Amniotic epithelial cell (primary cell): ENCODE measurements around the gene SLC4A8.

Experiments
- DNase-seq: peaks from one replicate; pipeline ENCODE4 v3.0.0-alpha.2; 2010; ENCODE audit warnings: low read depth

SLC4A8 gene

DNA sequence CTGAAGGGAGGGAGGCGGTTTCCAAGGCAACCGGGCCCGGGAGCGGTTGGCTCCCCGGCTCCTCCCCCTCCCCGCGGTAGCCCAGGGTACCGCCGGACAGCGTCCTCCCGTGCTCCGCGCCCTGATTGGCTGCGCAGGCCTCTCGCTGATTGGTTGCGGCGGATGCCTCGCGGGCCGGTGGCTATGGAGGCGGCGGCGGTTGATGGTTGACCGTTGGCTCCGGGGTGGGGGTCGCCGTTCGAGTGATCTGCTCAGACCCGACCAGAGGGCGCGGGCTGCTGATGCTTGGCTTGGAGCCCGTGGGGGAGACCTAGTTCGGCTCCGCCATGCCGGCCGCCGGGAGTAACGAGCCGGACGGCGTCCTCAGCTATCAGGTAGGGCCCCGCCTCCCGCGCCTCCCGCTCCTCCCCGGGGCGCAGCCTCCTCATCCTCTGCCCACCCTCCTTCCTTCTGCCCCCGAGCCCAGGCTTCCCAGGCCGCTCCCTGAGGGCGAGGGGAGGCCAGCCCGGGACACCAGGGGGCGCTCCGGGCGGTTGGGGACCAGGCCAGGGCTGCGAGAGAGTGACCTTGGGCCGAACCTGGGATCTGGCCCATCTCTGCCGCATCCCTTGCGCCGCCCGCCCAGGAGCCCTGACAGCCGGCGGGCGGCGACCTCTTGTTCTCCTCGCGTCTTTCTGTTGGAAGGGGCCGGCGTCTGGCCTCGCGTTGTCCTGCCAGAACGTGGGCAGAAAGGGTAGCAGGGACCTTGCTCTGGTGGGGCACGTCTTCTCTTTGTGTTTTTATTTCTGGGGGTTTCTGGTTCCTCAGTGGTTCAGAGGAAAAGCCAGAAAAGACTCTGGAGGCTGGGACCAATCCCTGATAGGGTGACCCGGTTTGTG, at the start of gene SLC4A8:
Gene SLC4A8 (plus strand): TSS at position 170 of the 878 bp plus-strand sequence. CDS start 157 bp downstream, at position 327.
- DNase-seq, result peak; percentile 88

DNA sequence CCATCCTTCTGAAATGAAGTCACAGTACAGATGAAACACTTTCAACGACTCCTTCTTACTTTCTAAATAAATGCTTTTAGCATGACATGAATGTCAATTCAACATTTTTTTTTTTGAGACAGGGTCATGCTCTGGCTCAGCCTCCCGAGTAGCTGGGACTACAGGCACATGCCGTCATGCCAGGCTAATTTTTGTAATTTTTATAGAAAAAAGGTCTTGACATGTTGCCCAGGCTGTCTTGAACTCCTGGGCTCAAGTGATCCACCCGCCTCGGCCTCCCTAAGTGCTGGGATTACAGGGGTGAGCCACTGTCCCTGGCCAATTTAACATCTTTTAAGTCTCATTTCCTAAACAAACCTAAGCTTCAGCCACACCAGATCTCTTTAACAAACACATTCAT, 49.8 kb upstream of the SLC4A8 start:
- no peak for DNase-seq

DNA sequence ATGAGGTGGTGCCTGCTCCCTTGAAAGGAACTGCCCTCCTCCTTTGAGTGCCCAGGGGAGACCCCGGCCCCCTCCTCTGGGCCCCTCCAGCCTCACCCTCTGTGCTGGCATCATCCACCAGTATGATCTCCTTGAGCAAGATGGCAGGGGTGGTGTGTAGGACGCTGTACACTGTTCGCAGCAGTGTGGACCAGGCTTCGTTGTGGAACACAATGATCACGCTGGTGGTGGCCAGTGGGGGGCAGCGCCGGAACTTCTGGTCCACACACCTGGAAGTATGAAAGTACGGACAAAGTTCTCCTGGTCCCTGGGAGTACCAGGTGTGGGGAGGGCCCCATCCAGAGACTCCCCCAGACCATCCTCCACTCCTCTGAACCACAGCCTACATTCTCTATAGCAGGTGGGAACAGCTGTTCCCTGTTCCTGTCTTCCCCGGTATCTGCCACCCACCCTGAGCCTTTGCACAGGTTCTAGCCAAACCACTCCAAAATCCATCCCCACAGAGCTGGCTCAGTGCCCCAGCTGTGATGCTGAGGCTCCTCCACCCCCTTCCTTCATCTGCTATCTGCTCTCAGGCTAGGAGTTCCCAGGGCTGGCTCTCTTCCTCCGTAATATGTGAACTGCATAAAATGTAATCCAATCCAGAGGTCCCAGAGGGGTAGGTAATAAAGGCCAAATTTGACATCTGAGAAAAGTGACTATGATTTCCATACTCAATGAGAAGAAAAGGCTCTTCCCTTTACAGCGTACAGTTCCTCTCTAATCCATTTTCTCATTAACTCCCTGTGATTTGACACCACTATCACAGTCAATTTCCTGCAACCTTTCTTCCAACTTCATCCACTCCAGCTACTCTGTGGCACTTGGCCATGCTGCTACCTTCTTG, 47.3 kb upstream of the SLC4A8 start:
- no peak for DNase-seq

DNA sequence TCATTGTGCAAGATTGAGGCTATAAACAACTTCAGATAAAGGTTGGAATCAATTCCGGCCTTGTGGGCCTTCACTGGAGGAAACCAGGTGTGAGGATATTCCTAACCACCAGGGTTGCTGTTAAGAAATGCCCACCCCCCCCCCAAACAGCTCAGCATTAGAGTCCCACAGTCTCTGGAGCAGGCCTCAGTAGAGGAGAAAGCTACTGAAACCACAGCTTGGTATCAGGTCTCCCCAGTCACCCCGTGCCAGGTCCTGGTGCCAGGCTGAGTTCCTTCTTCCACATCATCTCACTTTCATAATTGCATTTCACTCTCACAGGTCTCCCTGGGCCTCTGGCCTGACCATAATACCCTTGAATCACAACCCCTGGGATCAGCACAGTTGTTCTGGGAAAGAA, 45.9 kb upstream of the SLC4A8 start:
- no peak for DNase-seq

DNA sequence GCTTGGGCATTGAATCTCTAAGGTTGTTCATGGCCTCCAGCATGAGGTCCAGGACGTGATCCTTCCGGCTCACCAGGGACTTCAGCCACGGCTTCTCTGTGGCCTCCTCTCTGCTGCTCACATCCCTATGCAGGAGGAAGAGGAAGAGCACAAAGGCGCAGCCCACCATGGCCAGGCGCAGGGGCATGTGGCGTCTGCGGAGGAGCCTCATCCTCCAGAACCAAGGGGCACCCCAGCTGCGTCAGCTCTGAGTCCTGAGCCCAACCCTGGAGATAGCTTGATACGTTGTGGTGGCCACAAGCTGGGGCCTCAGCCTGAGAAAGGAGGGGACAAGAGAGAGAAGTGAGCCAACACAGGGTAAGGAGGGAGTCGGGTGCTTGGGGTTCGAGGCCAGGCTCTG, 45.1 kb upstream of the SLC4A8 start:
- DNase-seq, result no peak

DNA sequence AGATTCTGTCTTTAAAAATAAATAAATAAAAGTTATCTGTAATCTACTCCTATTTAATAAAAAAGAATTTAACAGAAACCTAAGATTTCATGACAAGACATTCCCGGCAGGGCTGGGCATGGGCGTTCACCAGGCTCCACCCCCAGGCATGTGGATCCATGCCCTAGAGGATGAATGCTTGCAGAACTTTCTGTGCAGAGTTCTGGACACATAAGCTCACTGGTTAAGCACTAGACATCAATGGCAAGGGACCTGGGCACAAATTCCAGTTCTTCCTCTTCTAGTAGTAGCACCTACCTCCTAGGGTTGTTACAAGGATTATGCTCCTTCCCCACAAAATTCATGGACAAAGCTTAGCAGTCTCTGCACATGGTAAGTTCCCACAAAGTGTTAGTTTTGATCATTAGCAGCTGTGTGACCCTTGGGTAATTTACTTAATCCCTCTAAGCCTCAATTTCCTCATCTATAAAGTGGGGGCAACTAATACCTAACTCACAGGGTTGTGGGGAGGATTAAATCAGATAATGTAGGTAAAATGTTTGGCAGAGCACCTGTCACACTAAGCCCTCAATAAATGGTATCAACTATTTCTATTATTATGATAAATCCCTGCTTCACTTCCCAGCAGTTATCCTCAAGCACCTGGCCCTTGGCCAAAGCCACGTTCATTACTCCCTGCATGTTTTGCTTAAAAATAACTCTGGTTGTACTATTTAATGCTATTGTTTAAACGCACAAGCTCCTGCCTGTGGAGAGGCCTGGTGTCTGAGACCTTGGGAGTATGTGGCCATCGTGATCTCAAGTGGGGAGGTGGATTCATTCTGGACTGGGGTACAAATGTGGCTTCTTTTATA, 43.2 kb upstream of the SLC4A8 start:
- DNase-seq, result peak; percentile 67

DNA sequence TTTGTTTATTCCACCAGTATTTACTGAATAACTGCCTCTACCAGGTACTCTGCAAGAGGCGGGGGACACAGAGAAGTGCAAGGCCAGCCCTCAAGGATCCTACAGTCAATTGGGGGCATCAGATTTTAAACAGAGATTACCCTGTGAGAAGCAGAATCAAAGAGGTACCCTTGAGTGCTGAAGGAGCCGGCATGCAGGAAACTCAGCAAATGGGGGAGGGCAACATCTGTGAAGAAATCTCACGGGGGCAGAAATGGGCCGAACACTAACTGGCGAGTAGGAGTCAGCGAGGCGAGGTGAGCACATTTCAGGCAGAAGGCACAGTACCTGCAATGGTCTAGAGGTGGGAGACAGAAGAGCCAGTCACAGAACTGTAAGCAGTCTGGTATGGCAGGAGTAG, 42.5 kb upstream of the SLC4A8 start:
- no peak for DNase-seq

DNA sequence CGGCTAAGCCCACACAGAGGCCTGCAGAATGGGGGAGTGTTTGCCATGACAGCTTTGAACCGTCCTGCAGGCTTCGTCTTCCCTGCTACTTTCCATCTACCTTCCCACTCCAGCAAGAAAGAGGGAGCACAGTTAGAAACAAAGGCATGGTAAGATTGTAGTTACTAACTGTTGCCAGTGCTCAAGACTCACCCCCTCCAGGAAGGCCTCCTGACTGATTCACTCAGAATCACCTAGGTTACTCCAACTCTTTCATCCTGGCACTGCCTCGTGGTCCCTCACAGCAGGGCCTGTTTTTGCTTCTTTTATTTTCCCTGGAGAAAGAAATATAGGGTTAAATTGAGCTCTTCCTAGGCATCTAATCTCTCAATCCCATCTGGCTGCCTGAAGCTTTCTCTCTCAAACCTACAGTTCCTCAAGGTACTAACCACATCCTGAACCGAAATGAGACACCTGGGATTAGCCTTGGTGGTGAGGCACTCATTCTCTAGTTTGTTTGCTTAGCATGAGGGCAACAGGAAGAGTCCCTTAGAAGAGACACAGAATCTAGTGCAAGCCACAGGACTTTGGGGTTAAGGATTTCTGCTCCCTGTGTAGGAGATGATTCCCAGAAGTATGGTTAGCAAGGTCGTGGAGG, 41.2 kb upstream of the SLC4A8 start:
- DNase-seq, result no peak

DNA sequence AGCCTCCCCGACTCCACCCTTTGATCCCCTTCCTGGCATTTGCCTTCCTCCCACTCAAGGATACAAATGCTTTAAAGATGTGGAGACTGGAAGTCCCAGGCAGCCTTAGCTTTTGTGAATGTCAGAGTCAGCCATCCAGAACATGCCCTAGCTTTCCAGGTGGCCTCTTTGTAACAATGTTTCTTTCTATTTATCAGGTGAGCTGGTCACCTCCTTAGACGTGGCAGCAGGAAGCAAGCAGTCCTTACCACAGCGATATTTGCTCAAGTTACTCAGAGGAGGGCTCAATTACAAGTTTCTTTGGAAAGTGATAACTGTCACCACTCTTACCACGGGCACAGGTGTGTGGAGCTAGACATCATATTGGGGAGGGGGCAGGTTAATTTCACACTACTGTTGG, 38.3 kb upstream of the SLC4A8 start:
- DNase-seq, result no peak

DNA sequence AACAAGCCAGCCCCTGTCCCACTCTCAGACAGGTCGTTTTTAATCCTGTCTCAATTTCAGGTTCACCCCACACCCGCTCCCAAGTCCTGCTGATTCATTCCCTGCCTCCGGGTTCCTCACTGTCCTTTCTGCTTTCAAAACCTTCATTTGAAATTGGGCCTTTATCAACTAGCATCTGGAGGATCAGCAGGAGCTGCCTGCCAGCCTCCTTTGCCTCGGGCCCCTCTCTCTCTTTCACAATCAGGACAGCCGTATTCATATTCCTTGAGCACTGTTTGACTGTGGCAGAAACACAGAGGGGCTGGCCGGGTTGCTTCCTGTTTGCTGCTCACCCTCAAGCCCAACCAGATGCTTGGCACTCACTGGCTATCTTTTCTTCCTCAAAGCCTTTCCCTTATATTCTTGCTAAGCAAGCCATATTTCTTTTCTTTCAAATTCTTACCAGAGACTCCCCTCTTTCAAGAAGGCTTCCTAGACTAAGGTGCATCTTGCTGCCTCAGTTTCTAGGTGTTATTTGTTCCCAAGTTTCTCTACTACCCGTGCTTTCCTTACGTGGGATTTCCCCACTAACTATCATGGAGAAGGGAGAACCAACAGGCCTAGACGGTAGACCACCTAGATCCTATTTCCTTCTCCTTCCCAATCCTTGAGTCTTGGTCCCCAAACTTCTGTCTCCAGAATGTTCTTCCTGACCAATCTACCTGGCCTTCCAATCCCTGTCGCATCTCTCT, 36.4 kb upstream of the SLC4A8 start:
- DNase-seq, result peak; percentile 69

DNA sequence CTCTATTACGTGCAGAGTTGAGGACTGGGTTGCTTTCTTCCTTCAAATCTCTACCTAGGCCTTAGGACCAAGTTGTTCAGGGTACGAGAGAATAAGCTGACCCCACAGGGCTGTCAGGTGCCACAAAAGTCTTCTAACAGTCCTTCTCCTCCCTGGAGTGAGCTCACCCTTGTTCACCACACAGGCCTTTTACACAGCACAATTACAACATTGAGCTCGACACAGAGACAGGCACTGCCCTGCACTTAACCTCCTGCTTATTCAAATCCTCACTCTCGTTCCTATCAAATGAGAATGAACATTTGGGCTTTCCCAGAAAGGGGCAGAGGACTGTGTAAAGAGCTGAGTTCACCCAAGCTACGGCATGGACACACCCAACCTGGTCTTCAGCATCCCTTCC, 35.8 kb upstream of the SLC4A8 start:
- peak; percentile 75 for DNase-seq

DNA sequence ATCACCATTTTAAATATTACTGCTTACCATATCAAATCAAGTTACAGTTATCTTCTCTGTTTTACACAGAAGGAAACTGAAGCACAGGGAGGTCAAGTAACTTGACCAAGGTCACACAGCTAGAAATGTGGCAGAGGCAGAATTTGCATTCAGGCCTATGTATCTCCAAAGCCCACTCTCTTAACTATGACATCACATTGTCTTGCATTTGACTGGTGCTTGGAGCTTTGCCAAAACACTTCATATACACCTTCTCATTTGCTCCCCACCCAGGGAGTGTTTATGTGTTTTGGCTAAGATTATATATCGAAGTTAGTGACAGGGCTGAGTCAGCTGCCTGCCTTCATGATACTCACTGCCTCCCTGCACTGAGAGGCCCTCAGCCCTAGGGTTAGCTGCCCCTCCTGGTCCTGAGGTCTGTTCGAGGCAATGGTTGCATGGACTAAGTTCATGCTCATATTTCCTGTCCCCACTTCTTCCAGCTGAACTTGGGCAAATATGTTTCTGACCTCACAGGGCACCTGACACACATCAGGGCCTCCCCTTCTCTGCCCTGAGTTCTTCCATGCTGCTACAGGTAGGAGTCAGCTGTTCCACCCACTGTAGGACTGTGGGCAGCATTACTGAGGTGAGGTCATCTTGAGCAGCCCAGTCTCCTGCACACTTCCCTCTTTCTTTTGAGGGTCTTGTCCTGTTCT, 35.2 kb upstream of the SLC4A8 start:
- no peak for DNase-seq

DNA sequence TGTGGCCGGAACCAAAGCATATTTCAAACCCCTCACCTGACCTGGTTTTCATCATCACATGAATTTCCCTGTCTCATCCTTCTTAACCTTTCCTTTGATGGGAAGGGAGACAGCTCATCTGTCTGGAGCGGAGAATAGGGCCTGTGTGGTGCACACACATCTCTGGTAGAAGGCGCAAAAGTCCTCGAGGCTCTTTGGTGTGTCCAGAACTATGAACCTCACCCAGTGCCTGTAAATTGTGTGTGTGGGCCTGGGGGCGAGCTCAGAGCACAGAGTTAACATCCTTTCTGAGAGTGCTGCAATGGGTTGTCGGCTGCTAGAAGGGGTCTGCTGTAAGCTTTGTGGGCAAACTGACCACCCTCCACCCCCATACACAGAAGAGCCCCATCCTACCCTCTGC, 34.2 kb upstream of the SLC4A8 start:
- no peak for DNase-seq

DNA sequence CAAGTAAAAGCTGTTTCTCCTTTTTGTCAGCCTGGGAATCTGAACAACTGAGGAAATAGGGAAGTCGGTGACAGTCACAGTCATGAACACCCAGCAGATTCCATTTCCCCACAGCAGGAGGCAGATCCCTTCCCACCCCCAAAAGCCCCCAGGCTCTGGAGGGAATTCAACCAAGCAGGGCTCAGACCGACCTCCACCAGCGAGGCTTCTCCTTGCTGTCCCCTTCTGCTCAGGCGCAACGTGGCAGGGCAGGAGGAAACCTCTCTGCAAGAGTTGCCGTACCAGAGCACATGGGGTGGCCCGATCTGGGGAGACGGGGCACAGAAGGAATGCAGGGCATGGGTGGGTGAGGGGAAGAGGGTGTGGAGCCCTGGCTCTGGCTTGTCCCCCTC, 33.7 kb upstream of the SLC4A8 start:
- DNase-seq, result no peak

DNA sequence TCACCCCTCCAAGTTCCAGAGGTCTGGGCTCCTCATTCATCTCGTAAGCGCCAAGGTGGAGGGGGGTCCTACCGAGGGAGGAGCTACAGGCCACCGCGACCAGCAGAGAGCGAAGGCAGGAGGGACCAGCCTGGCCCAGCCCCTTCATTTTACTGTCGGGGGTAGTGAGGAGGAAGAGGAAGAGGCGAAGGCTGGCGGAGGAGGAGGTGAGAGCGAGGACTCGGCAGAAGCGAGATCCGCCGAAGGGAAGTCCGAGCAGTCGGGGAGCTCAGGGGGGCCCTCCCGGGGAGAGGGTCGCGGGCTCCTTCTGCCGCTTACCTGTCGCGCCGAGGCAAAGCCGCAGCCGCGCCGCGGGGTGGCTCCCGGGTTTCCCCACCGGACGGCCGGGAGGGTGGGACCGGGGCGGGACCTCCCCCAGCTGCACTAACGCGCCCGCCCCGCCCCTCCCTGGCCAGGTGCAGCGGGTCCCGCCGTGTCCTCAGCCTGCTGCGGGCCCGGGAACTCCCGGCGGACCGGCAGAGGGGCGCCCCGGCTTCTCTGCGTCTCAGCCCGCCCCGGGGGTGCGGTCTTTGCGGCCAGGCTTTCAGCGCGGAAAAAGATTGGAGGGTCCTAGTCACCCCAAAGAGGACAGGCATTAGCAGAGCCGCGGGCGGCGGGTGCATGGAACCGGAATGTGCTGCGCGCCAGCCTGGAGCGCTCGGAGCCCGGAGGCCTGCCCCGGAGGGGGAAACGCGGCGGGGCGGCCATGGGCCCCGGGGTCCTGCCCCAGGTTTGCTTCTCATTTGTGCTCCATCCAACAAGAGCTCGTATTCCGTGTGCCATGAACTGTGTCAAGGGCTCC, 33.1 kb upstream of the SLC4A8 start, which contains the start of gene GALNT6:
Gene GALNT6 (minus strand): TSS at position 124 of the 841 bp plus-strand sequence. CDS start 11,625 bp downstream, outside the sequence.
- no peak for DNase-seq

DNA sequence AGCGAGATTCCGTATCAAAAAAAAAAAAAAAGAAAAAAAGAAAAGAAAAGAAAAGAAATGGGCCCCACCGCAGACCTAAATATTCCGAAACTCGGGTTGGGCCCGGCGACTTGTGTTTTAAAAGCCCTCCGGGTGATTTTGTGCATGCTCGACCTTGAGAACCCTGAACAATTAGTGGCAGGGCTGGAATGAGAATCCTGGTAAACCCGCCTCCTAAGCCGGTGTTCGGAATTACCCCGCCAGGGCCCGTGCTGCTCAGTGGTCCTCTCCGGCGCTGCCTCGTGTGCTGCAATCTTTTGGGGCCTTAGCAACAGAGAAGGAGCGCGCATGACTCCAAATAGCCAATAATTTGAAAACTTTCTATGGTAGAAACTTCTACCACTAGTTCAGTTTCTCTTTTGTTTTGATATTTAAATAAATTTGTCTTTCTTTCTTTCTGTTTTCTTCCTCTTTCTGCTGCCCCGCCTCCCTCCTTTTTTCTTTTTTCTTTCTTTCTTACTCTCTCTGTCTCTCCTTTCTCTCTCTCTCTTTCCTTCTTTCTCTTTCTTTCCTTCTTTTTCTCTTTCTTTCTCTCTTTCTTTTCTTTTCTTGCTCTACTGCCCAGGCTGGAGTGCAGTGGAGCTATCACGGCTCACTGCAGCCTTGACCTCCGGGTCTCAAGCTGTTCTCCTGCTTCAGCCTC, 31.9 kb upstream of the SLC4A8 start:
- DNase-seq, result peak; percentile 48

DNA sequence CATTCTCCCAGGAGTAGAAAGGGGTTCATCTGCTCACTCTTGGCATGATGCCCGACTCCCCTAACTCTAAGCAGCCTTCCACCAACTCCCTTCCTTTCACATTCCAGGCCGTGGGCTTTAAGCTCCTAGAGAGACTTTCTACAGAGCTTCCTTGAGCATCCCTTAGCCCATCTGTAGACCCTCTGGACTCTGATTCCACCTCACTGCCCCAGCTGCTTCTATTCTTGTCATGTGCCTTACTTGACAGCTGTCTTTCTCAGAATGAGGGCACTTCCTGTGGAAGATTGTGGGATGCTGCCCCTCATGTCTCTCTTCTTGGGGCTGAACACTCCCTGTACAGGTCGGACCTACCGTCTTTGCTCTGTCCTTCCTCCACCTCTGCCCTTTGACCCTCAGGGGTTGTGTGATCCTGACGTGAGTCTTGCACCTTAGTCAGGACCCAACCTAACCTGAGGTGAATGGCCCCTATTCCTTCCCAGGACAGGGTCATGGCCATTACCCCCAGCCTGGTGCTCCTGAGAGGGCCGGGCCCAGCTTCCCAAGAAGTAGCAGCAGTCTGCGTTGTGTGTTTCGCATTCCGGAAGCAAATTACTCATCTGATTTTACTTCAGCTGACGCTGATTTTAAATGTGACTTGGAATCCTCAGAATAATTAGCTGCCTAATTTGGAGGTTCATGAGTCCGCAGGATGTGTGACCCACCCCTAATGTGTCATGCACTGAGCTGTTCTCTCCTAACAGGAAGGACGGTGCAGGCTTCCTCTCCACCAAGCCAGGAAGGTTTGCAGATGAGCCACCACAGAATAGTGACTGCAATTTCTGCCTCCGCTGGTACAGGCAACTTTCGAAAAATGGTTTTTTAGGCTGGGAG, 30.7 kb upstream of the SLC4A8 start:
- DNase-seq, result peak; percentile 82
